ENCODE results near the gene TTC17. TPM values are rescaled to one million over a fixed set of nuclear protein-coding genes. Genes with fewer than 3 reads are reported as not detected.
"Not testable (repeated sequence)": the region's sequence is repeated elsewhere in the genome, so short reads cannot be mapped to it uniquely, and the experiment has no call there.

Gene TTC17
- total RNA-seq, 1 donor from 2014 or later = 79.8 TPM

DNA sequence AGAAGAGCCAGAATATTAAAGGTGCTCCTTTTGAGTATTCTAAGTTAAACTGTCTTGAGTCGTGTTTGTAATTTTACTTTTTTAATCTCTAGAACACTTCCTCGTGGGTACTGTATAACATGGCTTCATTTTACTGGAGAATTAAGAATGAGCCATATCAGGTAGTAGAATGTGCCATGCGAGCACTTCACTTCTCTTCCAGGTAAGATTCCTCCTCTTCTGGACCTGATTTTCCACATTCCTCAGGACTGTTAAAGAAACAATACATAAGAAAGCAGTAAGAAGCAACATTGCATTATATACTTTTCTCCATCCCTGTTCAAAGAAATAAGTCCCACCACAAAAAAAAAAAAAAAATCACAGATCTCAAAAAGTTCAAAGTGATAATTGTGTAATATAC lies 37.9 kb downstream of the TTC17 start:
- H3K36me3 Mint-ChIP-seq (ENCODE audit: low read depth, unreplicated experiment) = peaks cover 36% of the 10 kb centered on the region
- no peak for DNase-seq (ENCODE audit: low spot score)
- no peak overlapping the region for H3K4me3 Mint-ChIP-seq (ENCODE audit: unreplicated experiment)
- H3K9me3 Mint-ChIP-seq (ENCODE audit: unreplicated experiment) = no peaks in the 10 kb centered on the region
- H3K27me3 Mint-ChIP-seq (ENCODE audit: unreplicated experiment) = no peaks in the 10 kb centered on the region
- no peaks in the 10 kb centered on the region for H3K4me1 Mint-ChIP-seq (ENCODE audit: unreplicated experiment)
- TF ChIP-seq, protein P1, sequence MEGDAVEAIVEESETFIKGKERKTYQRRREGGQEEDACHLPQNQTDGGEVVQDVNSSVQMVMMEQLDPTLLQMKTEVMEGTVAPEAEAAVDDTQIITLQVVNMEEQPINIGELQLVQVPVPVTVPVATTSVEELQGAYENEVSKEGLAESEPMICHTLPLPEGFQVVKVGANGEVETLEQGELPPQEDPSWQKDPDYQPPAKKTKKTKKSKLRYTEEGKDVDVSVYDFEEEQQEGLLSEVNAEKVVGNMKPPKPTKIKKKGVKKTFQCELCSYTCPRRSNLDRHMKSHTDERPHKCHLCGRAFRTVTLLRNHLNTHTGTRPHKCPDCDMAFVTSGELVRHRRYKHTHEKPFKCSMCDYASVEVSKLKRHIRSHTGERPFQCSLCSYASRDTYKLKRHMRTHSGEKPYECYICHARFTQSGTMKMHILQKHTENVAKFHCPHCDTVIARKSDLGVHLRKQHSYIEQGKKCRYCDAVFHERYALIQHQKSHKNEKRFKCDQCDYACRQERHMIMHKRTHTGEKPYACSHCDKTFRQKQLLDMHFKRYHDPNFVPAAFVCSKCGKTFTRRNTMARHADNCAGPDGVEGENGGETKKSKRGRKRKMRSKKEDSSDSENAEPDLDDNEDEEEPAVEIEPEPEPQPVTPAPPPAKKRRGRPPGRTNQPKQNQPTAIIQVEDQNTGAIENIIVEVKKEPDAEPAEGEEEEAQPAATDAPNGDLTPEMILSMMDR (IDR thresholded peaks at IDR 0.05; ENCODE audit: unreplicated experiment) = no peak
- no peak overlapping the region for H3K27ac Mint-ChIP-seq (ENCODE audit: unreplicated experiment)

DNA sequence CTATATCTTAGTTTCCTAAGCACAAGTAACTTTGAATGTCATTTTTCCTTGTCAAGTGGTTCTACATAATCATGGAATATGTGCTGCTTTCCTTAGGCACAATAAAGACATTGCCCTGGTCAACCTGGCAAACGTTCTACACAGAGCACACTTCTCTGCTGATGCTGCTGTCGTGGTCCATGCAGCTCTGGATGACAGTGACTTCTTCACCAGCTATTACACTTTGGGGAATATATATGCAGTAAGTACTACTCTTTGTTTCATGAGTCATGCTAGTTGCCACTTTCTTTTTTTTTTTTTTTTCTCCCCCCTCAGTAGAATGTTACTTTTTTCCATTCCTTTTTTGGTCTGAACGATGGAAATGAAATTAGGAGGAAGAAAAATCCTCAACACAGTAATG lies 38.5 kb downstream of the TTC17 start:
- H3K27me3 Mint-ChIP-seq (ENCODE audit: unreplicated experiment) = no peaks in the 10 kb centered on the region
- H3K36me3 Mint-ChIP-seq (ENCODE audit: low read depth, unreplicated experiment) = peaks cover 36% of the 10 kb centered on the region
- TF ChIP-seq, protein P1 (IDR thresholded peaks at IDR 0.05; ENCODE audit: unreplicated experiment) = no peak
- no peaks in the 10 kb centered on the region for H3K9me3 Mint-ChIP-seq (ENCODE audit: unreplicated experiment)
- no peak for DNase-seq (ENCODE audit: low spot score)
- H3K4me1 Mint-ChIP-seq (ENCODE audit: unreplicated experiment) = no peaks in the 10 kb centered on the region
- no peak overlapping the region for H3K4me3 Mint-ChIP-seq (ENCODE audit: unreplicated experiment)
- H3K27ac Mint-ChIP-seq (ENCODE audit: unreplicated experiment) = no peak overlapping the region

DNA sequence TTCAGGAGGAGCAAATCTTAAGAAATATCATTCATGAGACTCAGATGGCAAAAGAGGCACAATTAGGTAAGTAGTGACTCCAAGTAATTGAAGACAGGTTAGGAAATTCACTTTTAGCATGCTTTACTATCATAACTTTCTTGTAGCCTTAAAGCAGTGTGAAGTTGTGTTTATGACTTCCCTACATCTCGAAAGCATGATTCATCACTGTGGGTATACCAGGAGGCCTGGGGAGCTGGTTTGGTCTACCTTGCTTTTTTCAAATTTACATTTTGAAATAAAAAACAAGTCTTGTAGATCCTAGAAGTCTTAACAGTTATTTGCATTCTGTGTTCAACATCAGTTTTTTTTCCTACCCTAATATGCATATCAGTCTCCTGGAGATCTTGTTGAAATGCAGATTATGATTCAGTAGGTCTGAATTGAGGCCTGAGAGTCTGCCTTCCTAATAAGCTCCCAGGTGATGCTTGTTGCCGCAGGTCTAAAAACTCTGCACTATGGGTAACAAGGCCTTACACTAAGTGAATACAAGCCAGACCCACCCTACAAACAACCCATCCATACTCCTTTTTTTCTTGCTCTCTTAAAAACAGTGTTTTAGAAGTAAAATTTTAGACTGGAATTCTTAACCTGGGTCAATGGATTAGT lies 41.4 kb downstream of the TTC17 start:
- peaks cover 30% of the 10 kb centered on the region for H3K36me3 Mint-ChIP-seq (ENCODE audit: low read depth, unreplicated experiment)
- no peaks in the 10 kb centered on the region for H3K4me1 Mint-ChIP-seq (ENCODE audit: unreplicated experiment)
- H3K27ac Mint-ChIP-seq (ENCODE audit: unreplicated experiment) = no peak overlapping the region
- no peak overlapping the region for H3K4me3 Mint-ChIP-seq (ENCODE audit: unreplicated experiment)
- no peak for DNase-seq (ENCODE audit: low spot score)
- no peaks in the 10 kb centered on the region for H3K27me3 Mint-ChIP-seq (ENCODE audit: unreplicated experiment)
- TF ChIP-seq, protein P1 (IDR thresholded peaks at IDR 0.05; ENCODE audit: unreplicated experiment) = no peak
- no peaks in the 10 kb centered on the region for H3K9me3 Mint-ChIP-seq (ENCODE audit: unreplicated experiment)

DNA sequence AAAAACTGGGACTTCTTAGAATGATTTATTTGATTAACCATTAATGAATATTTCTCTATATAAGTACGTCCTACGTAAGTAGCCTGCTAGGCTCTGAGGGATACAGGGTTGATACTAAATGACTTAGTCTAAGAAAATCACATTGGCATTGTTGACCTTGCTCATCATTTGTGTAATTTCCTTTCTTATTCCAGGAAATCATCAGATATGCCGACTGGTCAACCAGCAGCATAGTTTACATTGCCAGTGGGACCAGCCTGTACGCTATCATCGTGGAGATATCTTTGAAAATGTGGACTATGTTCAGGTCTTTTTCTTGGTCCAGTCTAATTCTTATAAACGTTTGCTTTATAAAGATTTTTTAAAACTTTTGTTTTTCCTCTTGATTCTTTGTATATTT lies 42.5 kb downstream of the TTC17 start:
- TF ChIP-seq, protein P1 (IDR thresholded peaks at IDR 0.05; ENCODE audit: unreplicated experiment) = no peak
- H3K36me3 Mint-ChIP-seq (ENCODE audit: low read depth, unreplicated experiment) = peaks cover 35% of the 10 kb centered on the region
- no peak overlapping the region for H3K27ac Mint-ChIP-seq (ENCODE audit: unreplicated experiment)
- H3K9me3 Mint-ChIP-seq (ENCODE audit: unreplicated experiment) = no peaks in the 10 kb centered on the region
- DNase-seq (ENCODE audit: low spot score) = no peak
- H3K27me3 Mint-ChIP-seq (ENCODE audit: unreplicated experiment) = no peaks in the 10 kb centered on the region
- H3K4me1 Mint-ChIP-seq (ENCODE audit: unreplicated experiment) = no peaks in the 10 kb centered on the region
- no peak overlapping the region for H3K4me3 Mint-ChIP-seq (ENCODE audit: unreplicated experiment)

DNA sequence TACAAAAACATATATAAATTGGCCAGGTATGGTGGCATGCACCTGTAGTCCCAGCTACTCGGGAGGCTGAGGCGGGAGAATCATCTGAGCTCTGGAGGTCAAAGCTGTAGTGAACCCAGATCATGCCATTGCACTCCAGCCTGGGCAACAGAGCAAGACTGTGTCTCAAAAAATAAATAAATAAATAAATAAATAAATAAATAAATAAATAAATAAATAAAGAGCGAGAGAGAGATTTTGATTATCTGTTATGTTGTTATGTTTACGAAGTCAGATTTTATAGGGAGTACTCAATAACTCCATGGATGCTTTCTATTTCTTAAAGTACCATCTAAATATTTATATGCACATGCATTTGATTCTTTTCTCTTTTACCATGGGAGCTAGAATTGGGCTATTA lies 43.1 kb downstream of the TTC17 start:
- H3K36me3 Mint-ChIP-seq (ENCODE audit: low read depth, unreplicated experiment) = peaks cover 35% of the 10 kb centered on the region
- H3K4me1 Mint-ChIP-seq (ENCODE audit: unreplicated experiment); H3K27me3 Mint-ChIP-seq (ENCODE audit: unreplicated experiment): not testable (repeated sequence)

More for the DNA sequence above, 43.1 kb downstream of the TTC17 start:
- H3K9me3 Mint-ChIP-seq (ENCODE audit: unreplicated experiment); H3K4me3 Mint-ChIP-seq (ENCODE audit: unreplicated experiment); DNase-seq (ENCODE audit: low spot score); H3K27ac Mint-ChIP-seq (ENCODE audit: unreplicated experiment): not testable (repeated sequence)

Measured in endothelial cell (in vitro differentiated cells).